Erythroblast (primary cell): ENCODE data around the gene NADK.

Experiments
- GATA1 ChIP-seq: IDR thresholded peaks from 2 replicates; pipeline ENCODE4 v1.6.1; 2011; ENCODE audit warnings: low read depth, mild to moderate bottlenecking, control low read depth, low read length, moderate library complexity
- POLR2A ChIP-seq: IDR thresholded peaks from 2 replicates; pipeline ENCODE4 v1.6.1; 2011; ENCODE audit warnings: mild to moderate bottlenecking, low read length

- TF ChIP-seq POLR2A (peak; percentile 5), GATA1 (no peak)
Observed at GRCh38 chr1:1776672-1777582, 1.3 kb downstream of the NADK start.
